Upper lobe of right lung (tissue), 1 donor: ENCODE measurements around the gene GTF2IRD1. TPM values are rescaled to one million over a fixed set of nuclear protein-coding genes. Genes with fewer than 3 reads are reported as not detected.
"Not testable (repeated sequence)": the region's sequence is repeated elsewhere in the genome, so short reads cannot be mapped to it uniquely, and the experiment has no call there.

Source experiments
- ATAC-seq: fragments of 200-7000 bp; cut with Tn5 transposase; one replicate; pipeline ENCODE4 v1.9.1; 2020; ENCODE audit warnings: mild to moderate bottlenecking, moderate library complexity
- DNase-seq: peaks from one replicate; pipeline ENCODE4 v3.0.0-alpha.2; 2020
- H3K27ac ChIP-seq: fragments of 200-600 bp; one replicate; pipeline ENCODE4 v1.8.0; 2022
- H3K27me3 ChIP-seq: fragments of 200-600 bp; one replicate; pipeline ENCODE4 v1.8.0; 2022; ENCODE audit warnings: mild to moderate bottlenecking
- H3K36me3 ChIP-seq: fragments of 200-600 bp; one replicate; pipeline ENCODE4 v1.8.0; 2022
- H3K4me1 ChIP-seq: fragments of 200-600 bp; one replicate; pipeline ENCODE4 v1.8.0; 2022
- H3K4me3 ChIP-seq: fragments of 200-600 bp; one replicate; pipeline ENCODE4 v1.8.0; 2022; ENCODE audit warnings: mild to moderate bottlenecking
- H3K9me3 ChIP-seq: fragments of 200-600 bp; one replicate; pipeline ENCODE4 v1.8.0; 2022
- intact Hi-C: fragments of 100-400 bp; cut with DNase I; formaldehyde crosslinking; loops from one replicate; pipeline ENCODE4 v1.11.0; 2022
- total RNA-seq: library from RNA; stranded (reverse); fragmentation: NEBNext Ultra II Directional; extraction: Animal tissue kit (Norgen Biotek cat#: 25700); gene quantifications from one replicate; pipeline ENCODE4 v1.2.1, GENCODE V29; 2021
- TF ChIP-seq, protein P1 (sequence below): fragments of 200-600 bp; IDR thresholded peaks from one replicate; pipeline ENCODE4 v1.8.0; 2022; ENCODE audit warnings: antibody characterized with exemption
- donor health status: DM: no; HTN: yes; CAD: no; lungs with severe emphysema.

GTF2IRD1 gene
- total RNA-seq, 1 donor from 2014 or later = 30.5 TPM

- H3K27ac ChIP-seq = no peak overlapping the region
- H3K36me3 ChIP-seq = peaks cover 18% of the 10 kb centered on the region
- DNase-seq = no peak
- H3K4me3 ChIP-seq = no peak overlapping the region
- H3K27me3 ChIP-seq = no peaks in the 10 kb centered on the region
- TF ChIP-seq, protein P1, sequence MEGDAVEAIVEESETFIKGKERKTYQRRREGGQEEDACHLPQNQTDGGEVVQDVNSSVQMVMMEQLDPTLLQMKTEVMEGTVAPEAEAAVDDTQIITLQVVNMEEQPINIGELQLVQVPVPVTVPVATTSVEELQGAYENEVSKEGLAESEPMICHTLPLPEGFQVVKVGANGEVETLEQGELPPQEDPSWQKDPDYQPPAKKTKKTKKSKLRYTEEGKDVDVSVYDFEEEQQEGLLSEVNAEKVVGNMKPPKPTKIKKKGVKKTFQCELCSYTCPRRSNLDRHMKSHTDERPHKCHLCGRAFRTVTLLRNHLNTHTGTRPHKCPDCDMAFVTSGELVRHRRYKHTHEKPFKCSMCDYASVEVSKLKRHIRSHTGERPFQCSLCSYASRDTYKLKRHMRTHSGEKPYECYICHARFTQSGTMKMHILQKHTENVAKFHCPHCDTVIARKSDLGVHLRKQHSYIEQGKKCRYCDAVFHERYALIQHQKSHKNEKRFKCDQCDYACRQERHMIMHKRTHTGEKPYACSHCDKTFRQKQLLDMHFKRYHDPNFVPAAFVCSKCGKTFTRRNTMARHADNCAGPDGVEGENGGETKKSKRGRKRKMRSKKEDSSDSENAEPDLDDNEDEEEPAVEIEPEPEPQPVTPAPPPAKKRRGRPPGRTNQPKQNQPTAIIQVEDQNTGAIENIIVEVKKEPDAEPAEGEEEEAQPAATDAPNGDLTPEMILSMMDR = no peak
- intact Hi-C loops = loop anchor here (10.0 kb wide), 2 partner anchors 107 to 147 kb away; partner anchors contain the start of gene GTF2IRD1
- H3K9me3 ChIP-seq = no peaks in the 10 kb centered on the region
- H3K4me1 ChIP-seq = no peaks in the 10 kb centered on the region
- ATAC-seq = no peak
These were observed 108.3 kb downstream of the GTF2IRD1 start for GRCh38 chr7:74561898-74562613.

GRCh38 chr7:74563639-74564038 is 109.9 kb downstream of the GTF2IRD1 start:
- H3K27ac ChIP-seq, ATAC-seq, DNase-seq, H3K4me3 ChIP-seq, H3K27me3 ChIP-seq, H3K9me3 ChIP-seq, H3K4me1 ChIP-seq, H3K36me3 ChIP-seq: not testable (repeated sequence)
- intact Hi-C loops = loop anchor here (10.0 kb wide), 2 partner anchors 109 to 149 kb away; partner anchors contain the start of gene GTF2IRD1

GRCh38 chr7:74567318-74567668 is 113.6 kb downstream of the GTF2IRD1 start:
- DNase-seq (no peak), ATAC-seq (no peak)
- intact Hi-C loops = loop anchor here (10.0 kb wide), 2 partner anchors 112 to 152 kb away; partner anchors contain the start of gene GTF2IRD1
- no peaks in the 10 kb centered on the region for H3K27me3 ChIP-seq
- H3K27ac ChIP-seq = no peak overlapping the region
- TF ChIP-seq, protein P1 = no peak
- H3K4me1 ChIP-seq = no peaks in the 10 kb centered on the region
- no peak overlapping the region for H3K4me3 ChIP-seq
- H3K36me3 ChIP-seq = peaks cover 6% of the 10 kb centered on the region
- H3K9me3 ChIP-seq = no peaks in the 10 kb centered on the region

DNA sequence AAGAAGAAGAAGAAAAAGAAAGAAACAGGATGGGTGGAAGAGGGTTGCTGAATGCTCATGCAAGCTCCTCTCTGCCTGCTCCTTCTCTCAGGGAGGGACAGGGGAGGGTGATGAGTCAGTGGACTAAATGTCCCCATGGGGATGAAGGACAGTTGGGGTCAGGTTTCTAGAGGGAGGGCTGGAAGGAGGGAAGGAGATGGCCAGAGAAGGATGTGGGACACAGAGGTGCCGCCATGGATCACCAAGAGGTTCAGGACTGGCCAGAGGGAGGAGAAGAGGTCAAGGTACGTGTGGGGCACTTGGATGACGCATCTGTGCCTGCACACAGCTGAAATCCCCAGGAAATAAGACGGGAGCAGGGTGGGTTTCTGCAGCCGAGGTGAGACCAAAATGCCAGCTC is 115.0 kb downstream of the GTF2IRD1 start:
- no peak overlapping the region for H3K4me3 ChIP-seq
- no peaks in the 10 kb centered on the region for H3K9me3 ChIP-seq
- H3K27me3 ChIP-seq = no peaks in the 10 kb centered on the region
- no peak overlapping the region for H3K27ac ChIP-seq
- DNase-seq (no peak), ATAC-seq (no peak)
- TF ChIP-seq, protein P1 = no peak
- H3K36me3 ChIP-seq = peaks cover 6% of the 10 kb centered on the region
- intact Hi-C loops = loop anchor here (10.0 kb wide), 2 partner anchors 114 to 154 kb away; partner anchors contain the start of gene GTF2IRD1
- no peaks in the 10 kb centered on the region for H3K4me1 ChIP-seq

- no peaks in the 10 kb centered on the region for H3K27me3 ChIP-seq
- H3K27ac ChIP-seq = no peak overlapping the region
- intact Hi-C loops = loop anchor here (10.0 kb wide), 2 partner anchors 115 to 155 kb away; partner anchors contain the start of gene GTF2IRD1
- H3K36me3 ChIP-seq = no peaks in the 10 kb centered on the region
- H3K4me1 ChIP-seq = no peaks in the 10 kb centered on the region
- ATAC-seq (no peak), DNase-seq (no peak)
- H3K9me3 ChIP-seq = no peaks in the 10 kb centered on the region
- TF ChIP-seq, protein P1 = no peak
- H3K4me3 ChIP-seq = no peak overlapping the region
These were observed 115.9 kb downstream of the GTF2IRD1 start for GRCh38 chr7:74569501-74570075.

GRCh38 chr7:74570533-74571156 is 116.9 kb downstream of the GTF2IRD1 start:
- H3K9me3 ChIP-seq = no peaks in the 10 kb centered on the region
- no peaks in the 10 kb centered on the region for H3K4me1 ChIP-seq
- TF ChIP-seq, protein P1 = no peak
- no peaks in the 10 kb centered on the region for H3K36me3 ChIP-seq
- DNase-seq (no peak), ATAC-seq (no peak)
- no peaks in the 10 kb centered on the region for H3K27me3 ChIP-seq
- H3K27ac ChIP-seq = no peak overlapping the region
- intact Hi-C loops = no loop called here
- no peak overlapping the region for H3K4me3 ChIP-seq
